ENCODE data around the gene PCDHB12. TPM values are rescaled to one million over a fixed set of nuclear protein-coding genes. Genes with fewer than 3 reads are reported as not detected.

PCDHB12 gene
- total RNA-seq, 4 donors from 2014 or later, result 1.0 to 3.1 (median 2.3) TPM

DNA sequence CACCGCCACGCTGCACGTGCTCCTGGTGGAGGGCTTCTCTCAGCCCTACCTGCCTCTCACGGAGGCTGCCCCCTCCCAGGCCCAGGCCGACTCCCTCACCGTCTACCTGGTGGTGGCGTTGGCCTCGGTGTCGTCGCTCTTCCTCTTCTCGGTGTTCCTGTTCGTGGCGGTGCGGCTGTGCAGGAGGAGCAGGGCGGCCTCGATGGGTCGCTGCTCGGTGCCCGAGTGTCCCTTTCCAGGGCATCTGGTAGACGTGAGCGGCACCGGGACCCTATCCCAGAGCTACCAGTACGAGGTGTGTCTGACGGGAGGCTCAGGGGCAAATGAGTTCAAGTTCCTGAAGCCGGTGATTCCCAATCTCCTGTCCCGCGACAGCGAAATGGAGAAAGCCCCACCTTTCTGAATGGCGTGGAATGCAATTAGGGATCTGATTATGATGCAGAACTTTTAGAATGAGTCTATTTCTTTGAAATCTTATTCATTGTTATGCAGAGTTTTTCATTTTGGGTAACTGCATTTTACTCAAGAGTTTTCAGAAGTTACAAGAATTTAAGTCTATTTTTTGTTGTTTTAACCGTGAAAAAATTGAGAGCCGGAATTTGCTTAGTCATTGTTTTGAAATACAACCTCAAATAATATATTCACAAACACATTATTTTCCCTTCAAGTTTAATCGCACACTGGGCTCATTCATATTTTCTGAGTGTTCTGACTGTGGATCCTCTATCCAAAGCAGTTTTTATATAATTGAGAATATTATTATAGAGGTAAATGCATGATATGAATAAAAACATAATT lies 28.2 kb downstream of the PCDHB12 start:
- TF ChIP-seq, protein P1, sequence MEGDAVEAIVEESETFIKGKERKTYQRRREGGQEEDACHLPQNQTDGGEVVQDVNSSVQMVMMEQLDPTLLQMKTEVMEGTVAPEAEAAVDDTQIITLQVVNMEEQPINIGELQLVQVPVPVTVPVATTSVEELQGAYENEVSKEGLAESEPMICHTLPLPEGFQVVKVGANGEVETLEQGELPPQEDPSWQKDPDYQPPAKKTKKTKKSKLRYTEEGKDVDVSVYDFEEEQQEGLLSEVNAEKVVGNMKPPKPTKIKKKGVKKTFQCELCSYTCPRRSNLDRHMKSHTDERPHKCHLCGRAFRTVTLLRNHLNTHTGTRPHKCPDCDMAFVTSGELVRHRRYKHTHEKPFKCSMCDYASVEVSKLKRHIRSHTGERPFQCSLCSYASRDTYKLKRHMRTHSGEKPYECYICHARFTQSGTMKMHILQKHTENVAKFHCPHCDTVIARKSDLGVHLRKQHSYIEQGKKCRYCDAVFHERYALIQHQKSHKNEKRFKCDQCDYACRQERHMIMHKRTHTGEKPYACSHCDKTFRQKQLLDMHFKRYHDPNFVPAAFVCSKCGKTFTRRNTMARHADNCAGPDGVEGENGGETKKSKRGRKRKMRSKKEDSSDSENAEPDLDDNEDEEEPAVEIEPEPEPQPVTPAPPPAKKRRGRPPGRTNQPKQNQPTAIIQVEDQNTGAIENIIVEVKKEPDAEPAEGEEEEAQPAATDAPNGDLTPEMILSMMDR (IDR thresholded peaks at IDR 0.05; ENCODE audit: low read depth), result no peak

DNA sequence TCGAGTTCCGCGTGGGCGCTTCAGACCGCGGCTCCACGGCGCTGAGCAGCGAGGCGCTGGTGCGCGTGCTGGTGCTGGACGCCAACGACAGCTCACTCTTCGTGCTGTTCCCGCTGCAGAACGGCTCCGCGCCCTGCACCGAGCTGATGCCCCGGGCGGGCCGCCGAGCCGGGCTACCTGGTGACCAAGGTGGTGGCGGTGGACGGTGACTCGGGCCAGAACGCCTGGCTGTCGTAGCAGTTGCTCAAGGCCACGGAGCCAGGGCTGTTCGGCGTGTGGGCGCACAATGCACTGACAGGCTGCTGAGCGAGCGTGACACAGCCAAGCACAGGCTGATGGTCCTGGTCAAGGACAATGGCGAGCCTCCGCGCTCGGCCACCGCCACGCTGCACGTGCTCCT lies 33.0 kb downstream of the PCDHB12 start:
- TF ChIP-seq, protein P1 (IDR thresholded peaks at IDR 0.05; ENCODE audit: low read depth), result no peak

DNA sequence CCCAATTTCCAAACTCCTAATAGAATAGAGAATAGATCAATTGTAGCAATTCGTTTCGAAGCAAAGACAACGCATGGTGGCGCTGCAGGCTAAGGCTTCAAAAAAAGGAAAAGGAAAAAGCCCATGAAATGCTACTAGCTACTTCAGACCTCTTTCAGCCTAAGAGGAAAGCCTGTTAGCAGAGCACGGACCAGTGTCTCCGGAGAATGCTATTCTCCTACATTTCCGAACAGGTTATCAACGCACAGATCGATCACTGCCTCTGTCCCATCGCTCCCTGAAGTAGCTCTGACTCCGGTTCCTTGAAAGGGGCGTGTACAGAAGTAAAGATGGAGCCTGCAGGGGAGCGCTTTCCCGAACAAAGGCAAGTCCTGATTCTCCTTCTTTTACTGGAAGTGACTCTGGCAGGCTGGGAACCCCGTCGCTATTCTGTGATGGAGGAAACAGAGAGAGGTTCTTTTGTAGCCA lies 36.8 kb downstream of the PCDHB12 start, which contains the start of gene PCDHB15:
TSS of gene PCDHB15 (plus strand) at position 146 of the 468 bp plus-strand sequence. CDS start at position 330, 184 bp downstream.
- TF ChIP-seq, protein P1 (IDR thresholded peaks at IDR 0.05; ENCODE audit: low read depth), result no peak

DNA sequence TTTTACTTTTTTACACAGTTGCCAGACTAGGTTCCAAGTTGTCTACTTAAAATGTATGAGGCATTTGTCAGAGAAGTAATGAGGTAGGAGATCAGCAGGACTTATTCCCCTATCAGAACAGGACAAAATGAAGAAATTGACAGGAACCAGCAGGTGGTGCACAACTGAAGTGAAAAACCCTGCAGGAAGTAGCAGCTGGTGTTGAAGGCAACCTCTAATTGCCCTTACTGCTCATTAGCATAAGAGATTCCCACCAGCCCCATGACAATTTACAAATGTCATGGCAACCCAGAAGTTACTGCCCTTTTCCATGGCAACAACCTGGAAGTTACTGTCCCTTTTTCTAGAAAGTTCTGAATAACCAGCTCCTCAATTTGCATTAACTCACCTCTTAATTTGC lies 42.1 kb downstream of the PCDHB12 start:
- TF ChIP-seq, protein P1 (IDR thresholded peaks at IDR 0.05; ENCODE audit: low read depth), result no peak

GRCh38 chr5:141258464-141258863 lies 49.9 kb downstream of the PCDHB12 start:
- TF ChIP-seq, protein P1 (IDR thresholded peaks at IDR 0.05; ENCODE audit: low read depth), result no peak

DNA sequence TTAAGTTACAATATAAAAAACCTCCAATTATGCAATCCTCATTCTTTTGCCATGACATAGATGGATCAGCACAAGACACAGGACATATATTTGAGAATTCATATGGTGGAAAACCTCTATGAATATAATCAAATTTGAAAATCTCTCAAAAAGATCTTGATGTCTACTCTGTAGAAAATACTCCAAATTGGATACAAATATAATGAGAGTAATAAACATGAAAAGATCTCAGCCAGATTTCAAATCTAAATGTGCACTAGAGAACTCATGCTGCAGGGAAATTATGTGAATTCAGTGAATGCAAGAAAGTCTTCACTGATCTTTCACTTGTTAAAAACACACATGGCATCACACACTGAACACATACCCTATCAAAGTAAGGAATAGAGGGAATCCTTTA lies 50.4 kb downstream of the PCDHB12 start:
- TF ChIP-seq, protein P1 (IDR thresholded peaks at IDR 0.05; ENCODE audit: low read depth), result no peak

- TF ChIP-seq, protein P1 (IDR thresholded peaks at IDR 0.05; ENCODE audit: low read depth), result no peak
These were observed 52.1 kb downstream of the PCDHB12 start for GRCh38 chr5:141260458-141261237.

All from subcutaneous adipose tissue (tissue), 4 donors.